ENCODE measurements around the gene DVL1.

The DVL1 gene

GRCh38 chr1:1338278-1338677, 10.9 kb downstream of the DVL1 start:
- no peak for DNase-seq

- no peak for DNase-seq
Observed at GRCh38 chr1:1337793-1338147, 11.4 kb downstream of the DVL1 start.

DNA sequence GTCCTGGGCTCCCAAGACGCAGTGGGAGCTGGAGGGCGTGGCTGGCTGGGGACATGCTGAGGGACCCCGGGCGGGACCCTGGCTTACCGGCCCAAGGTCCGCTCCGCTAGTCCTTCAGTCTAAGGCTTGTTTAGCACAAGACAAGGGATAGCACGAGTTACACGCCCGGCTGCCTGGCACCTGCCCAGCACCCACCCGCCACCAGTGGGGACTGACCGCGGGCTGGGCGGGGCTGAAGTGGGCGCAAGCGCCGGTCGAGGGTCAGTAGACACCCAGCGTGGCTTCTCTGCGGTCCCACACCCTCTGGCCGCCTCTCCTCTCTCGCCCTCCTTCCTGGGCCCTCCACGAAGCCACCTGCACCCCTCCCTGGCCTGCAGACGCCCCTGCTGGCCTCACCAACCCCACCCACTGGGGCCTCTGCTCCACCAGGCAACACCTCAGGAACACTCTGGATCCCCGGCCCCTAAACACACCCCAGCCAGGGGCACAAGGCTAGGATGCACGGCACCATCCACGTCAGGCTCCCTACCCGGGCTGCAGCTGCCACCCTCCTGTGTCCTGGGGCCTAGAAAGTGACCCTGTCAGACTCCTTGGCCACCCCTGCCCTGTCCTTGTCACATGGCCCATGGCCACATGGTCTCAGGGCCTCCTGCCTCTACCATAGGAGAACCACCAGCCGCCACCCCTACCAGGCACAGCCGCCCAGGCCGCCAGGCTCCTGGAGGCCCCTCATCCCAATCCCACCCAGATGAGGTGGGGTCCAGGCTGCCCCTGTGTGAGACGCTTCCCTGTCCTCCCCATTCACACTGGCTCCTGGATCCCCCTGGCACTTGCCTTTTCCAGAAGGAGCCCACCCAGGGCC, 12.1 kb downstream of the DVL1 start:
- DNase-seq = no peak

- no peak for DNase-seq
Observed at GRCh38 chr1:1336446-1336845, 12.8 kb downstream of the DVL1 start.

DNA sequence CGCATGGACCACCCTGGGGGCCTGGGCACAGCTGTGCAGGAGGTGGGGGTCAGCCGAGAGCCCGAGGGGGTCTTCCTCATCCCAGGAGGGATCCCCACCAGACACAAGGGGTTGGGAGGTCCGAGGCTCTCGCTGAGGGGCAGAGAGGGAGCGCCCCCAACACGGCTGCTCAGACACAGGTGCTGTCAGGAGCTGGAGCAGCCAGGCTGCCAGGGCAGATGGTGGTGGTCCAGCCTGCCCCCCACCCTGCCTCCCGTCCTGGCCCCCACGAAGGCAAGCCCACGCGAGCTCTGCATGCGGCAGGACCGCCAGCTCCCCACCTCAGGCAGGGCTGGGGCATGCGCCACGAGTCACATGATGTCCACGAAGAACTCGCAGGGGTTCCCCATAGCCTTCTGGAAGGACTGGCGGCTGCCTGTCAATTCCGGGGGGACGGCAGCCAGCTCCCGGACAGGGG, 13.4 kb downstream of the DVL1 start:
- DNase-seq = no peak

DNA sequence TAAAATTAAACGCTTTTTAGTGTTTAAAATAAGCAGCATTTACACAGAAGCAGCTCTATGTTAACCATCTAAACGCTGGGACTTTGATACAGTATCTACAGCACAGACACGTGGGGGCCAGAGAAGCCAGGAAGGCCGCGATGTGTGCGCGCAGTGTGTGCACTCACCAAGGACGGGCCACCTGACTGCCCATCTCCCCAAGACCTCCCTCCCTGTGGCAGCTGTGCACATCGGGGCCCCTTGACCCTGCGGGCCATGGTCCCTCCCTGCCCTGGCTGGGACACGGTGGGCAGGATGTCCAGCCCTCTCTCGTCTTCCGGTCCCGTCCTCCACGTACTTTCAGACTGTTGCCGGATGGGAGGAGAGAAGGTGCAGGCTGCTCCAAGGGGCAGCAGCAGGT, 13.9 kb downstream of the DVL1 start:
- DNase-seq = no peak

- no peak for DNase-seq
Observed at GRCh38 chr1:1334835-1335234, 14.4 kb downstream of the DVL1 start.

DNA sequence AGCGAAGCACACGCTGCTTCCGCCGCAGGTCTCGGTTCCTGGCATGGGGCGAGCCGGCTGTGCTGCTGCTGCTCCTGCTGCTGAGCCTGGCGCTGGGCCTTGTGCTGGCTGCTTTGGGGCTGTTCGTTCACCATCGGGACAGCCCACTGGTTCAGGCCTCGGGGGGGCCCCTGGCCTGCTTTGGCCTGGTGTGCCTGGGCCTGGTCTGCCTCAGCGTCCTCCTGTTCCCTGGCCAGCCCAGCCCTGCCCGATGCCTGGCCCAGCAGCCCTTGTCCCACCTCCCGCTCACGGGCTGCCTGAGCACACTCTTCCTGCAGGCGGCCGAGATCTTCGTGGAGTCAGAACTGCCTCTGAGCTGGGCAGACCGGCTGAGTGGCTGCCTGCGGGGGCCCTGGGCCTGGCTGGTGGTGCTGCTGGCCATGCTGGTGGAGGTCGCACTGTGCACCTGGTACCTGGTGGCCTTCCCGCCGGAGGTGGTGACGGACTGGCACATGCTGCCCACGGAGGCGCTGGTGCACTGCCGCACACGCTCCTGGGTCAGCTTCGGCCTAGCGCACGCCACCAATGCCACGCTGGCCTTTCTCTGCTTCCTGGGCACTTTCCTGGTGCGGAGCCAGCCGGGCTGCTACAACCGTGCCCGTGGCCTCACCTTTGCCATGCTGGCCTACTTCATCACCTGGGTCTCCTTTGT, 15.5 kb downstream of the DVL1 start:
- no peak for DNase-seq

DNA sequence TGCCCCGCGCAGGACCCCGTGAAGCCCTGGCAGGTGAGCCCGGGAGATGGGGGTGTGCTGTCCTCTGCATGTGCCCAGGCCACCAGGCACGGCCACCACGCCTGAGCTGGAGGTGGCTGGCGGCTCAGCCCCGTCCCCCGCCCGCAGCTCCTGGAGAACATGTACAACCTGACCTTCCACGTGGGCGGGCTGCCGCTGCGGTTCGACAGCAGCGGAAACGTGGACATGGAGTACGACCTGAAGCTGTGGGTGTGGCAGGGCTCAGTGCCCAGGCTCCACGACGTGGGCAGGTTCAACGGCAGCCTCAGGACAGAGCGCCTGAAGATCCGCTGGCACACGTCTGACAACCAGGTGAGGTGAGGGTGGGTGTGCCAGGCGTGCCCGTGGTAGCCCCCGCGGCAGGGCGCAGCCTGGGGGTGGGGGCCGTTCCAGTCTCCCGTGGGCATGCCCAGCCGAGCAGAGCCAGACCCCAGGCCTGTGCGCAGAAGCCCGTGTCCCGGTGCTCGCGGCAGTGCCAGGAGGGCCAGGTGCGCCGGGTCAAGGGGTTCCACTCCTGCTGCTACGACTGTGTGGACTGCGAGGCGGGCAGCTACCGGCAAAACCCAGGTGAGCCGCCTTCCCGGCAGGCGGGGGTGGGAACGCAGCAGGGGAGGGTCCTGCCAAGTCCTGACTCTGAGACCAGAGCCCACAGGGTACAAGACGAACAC, 16.3 kb downstream of the DVL1 start:
- no peak for DNase-seq

- no peak for DNase-seq
Observed at GRCh38 chr1:1332031-1332755, 17.0 kb downstream of the DVL1 start.

DNA sequence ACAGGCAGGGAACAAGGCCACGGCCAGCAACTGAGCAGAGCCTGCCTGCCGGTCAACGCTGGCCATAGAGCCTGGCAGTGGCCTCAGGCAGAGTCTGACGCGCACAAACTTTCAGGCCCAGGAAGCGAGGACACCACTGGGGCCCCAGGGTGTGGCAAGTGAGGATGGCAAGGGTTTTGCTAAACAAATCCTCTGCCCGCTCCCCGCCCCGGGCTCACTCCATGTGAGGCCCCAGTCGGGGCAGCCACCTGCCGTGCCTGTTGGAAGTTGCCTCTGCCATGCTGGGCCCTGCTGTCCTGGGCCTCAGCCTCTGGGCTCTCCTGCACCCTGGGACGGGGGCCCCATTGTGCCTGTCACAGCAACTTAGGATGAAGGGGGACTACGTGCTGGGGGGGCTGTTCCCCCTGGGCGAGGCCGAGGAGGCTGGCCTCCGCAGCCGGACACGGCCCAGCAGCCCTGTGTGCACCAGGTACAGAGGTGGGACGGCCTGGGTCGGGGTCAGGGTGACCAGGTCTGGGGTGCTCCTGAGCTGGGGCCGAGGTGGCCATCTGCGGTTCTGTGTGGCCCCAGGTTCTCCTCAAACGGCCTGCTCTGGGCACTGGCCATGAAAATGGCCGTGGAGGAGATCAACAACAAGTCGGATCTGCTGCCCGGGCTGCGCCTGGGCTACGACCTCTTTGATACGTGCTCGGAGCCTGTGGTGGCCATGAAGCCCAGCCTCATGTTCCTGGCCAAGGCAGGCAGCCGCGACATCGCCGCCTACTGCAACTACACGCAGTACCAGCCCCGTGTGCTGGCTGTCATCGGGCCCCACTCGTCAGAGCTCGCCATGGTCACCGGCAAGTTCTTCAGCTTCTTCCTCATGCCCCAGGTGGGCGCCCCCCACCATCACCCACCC, 17.9 kb downstream of the DVL1 start, which contains the start of gene TAS1R3:
Gene TAS1R3 (plus strand): TSS at position 213 of the 898 bp plus-strand sequence. CDS start 66 bp downstream, at position 279.
- DNase-seq = no peak

DNA sequence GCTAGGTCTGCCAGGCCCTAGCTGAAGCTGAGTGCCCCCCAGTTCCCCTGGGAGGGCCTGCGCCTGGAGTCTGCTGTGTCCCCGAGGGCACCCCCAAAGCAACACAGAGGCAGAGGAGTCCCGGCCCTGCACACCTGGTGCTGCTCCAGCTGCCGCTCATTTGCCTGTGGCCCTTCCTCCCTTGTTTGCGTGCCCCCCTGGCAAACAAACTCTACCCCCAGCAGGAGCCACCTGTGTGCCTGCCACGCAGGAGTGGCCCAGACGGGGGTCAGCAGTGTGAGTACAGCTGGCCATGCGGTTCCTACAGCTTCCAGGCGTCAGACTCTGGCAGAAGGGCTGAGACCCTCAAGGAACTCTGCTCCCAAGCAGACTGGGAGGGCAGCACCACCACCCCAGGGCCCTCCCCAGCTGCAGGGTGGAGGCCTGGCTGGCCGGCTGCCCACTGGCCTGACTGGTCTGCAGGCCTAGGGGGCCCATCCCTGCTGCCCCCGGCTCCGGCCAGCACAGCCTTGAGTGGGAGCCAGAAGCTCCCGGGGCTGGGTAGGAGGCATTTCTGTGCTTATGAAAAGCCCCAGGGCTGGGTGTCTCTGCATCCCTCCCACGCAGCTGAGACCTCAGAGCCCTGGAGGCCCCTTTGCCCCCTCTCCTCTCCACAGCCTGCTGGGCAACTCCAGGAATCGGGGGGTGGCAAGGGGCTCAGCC, 18.7 kb downstream of the DVL1 start:
- DNase-seq = no peak

DNA sequence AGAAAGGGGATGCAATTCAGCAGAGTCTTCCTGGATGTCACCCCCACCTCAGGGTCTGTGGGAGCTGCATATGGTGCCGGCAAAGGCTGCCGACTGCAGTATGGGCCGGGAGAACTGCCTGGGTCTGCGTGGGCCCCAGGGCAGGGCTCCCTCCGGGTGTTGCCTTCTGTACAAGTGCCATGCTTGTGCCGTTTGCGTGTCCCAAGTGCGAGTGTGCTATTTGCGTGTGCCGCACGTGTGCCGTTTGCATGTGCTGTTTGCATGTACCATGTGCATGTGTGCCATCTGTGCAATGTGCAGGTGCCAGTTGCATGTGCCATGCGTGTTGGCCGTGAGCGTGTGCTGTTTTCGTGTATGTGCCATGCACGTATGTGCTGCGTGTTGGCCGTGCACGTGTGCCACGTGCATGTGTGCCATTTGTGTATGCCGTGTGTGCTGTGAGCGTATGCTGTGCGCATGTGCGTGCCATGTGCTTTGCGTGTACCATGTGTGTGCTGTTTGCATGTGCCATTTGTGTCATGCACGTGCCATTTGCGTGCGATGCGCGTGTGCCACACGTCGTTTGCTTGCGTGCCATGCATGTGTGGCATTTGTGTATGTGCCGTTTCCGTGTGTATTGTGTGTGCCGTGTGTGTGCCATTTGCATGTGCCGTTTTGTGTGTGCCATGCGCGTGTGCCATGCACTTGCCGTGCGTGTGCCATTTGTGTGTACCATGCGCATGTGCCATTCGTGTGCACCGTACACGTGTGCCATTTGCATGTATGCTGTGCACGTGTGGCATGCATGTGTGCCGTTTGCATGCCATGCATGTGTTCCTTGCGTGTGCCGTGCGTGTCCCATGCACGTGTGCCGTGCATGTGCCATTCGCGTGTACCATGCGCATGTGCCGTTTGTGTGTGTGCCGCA, 19.7 kb downstream of the DVL1 start:
- no peak for DNase-seq

DNA sequence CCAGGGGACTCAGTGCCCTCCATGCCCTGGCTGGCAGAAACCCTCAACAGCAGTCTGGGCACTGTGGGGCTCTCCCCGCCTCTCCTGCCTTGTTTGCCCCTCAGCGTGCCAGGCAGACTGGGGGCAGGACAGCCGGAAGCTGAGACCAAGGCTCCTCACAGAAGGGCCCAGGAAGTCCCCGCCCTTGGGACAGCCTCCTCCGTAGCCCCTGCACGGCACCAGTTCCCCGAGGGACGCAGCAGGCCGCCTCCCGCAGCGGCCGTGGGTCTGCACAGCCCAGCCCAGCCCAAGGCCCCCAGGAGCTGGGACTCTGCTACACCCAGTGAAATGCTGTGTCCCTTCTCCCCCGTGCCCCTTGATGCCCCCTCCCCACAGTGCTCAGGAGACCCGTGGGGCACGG, 21.0 kb downstream of the DVL1 start:
- DNase-seq = no peak

- DNase-seq = no peak
Observed at GRCh38 chr1:1327291-1327690, 21.9 kb downstream of the DVL1 start.

- no peak for DNase-seq
Observed at GRCh38 chr1:1326075-1326605, 23.1 kb downstream of the DVL1 start.

- no peak for DNase-seq
Observed at GRCh38 chr1:1325288-1326074, 23.7 kb downstream of the DVL1 start.

GRCh38 chr1:1324524-1325287, 24.5 kb downstream of the DVL1 start, which contains the start of the genes CPTP and INTS11:
TSS of gene CPTP (plus strand) at chr1:1324802. CDS start at chr1:1326911, 2,109 bp downstream.
TSS of gene INTS11 (minus strand) at chr1:1324660. CDS start at chr1:1324608, 52 bp downstream.
- peak; percentile 79 for DNase-seq

Measured in KG1 (cell line).